Hepatocyte (in vitro differentiated cells): ENCODE data around the gene IL1R1.

ENCODE experiments used
- EZH2 ChIP-seq: fragments of 200-600 bp; sonication (generic); IDR thresholded peaks from 2 replicates; pipeline ENCODE4 v1.6.1; 2016; ENCODE audit warnings: antibody characterized with exemption, mild to moderate bottlenecking, borderline replicate concordance
- EZH2phosphoT487 ChIP-seq: fragments of 200-600 bp; sonication (generic); IDR thresholded peaks from one replicate; pipeline ENCODE4 v1.6.1; 2018; ENCODE audit warnings: antibody characterized with exemption, mild to moderate bottlenecking, low read depth, moderate library complexity; ENCODE audit not compliant: unreplicated experiment, severe bottlenecking

GRCh38 chr2:102101097-102101848, 41.3 kb upstream of the IL1R1 start:
- TF ChIP-seq EZH2phosphoT487 (no peak), EZH2 (no peak)
